Left cardiac atrium (tissue), 4 donors: ENCODE data around the gene PUSL1. TPM values are rescaled to one million over a fixed set of nuclear protein-coding genes. Genes with fewer than 3 reads are reported as not detected.

ENCODE experiments used
- ATAC-seq, 2 donors: fragments of 200-7000 bp; cut with Tn5 transposase; one replicate each; pipeline ENCODE4 v1.9.1; 2020; ENCODE audit warnings: mild to moderate bottlenecking in 2 of 2, moderate library complexity in 2 of 2
- DNase-seq: peaks from one replicate; pipeline ENCODE4 v3.0.0-alpha.2; 2020
- intact Hi-C, 2 donors: fragments of 100-400 bp; cut with DNase I; formaldehyde crosslinking; loops; one replicate each; pipeline versions ENCODE4 v1.14.1 to v1.15.1; 2022 to 2023
- total RNA-seq, 2 donors: library from RNA; stranded (reverse); fragmentation: NEBNext Ultra II Directional; extraction: Animal tissue kit (Norgen Biotek cat#: 25700); gene quantifications; one replicate each; pipeline ENCODE4 v1.2.1, GENCODE V29; 2021
- donor health status: DM: no; HTN: yes; CAD: no.
- donor health status: DM: no; HTN: yes; CAD: no; lungs with severe emphysema.
- donor health status: DM: yes; HTN: yes; CAD: no.
- donor health status: Dilated cardiomyopathy.

The PUSL1 gene
- total RNA-seq, 2 donors from 2014 or later = 11.4 to 12.2 TPM

DNA sequence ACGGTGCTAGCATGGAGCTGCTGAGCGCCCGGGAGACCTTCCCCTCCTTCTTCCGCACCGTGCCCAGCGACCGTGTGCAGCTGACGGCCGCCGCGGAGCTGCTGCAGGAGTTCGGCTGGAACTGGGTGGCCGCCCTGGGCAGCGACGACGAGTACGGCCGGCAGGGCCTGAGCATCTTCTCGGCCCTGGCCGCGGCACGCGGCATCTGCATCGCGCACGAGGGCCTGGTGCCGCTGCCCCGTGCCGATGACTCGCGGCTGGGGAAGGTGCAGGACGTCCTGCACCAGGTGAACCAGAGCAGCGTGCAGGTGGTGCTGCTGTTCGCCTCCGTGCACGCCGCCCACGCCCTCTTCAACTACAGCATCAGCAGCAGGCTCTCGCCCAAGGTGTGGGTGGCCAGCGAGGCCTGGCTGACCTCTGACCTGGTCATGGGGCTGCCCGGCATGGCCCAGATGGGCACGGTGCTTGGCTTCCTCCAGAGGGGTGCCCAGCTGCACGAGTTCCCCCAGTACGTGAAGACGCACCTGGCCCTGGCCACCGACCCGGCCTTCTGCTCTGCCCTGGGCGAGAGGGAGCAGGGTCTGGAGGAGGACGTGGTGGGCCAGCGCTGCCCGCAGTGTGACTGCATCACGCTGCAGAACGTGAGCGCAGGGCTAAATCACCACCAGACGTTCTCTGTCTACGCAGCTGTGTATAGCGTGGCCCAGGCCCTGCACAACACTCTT, 23.8 kb downstream of the PUSL1 start:
- no peak for DNase-seq
- intact Hi-C loops = no loop called here
- ATAC-seq = no peak

DNA sequence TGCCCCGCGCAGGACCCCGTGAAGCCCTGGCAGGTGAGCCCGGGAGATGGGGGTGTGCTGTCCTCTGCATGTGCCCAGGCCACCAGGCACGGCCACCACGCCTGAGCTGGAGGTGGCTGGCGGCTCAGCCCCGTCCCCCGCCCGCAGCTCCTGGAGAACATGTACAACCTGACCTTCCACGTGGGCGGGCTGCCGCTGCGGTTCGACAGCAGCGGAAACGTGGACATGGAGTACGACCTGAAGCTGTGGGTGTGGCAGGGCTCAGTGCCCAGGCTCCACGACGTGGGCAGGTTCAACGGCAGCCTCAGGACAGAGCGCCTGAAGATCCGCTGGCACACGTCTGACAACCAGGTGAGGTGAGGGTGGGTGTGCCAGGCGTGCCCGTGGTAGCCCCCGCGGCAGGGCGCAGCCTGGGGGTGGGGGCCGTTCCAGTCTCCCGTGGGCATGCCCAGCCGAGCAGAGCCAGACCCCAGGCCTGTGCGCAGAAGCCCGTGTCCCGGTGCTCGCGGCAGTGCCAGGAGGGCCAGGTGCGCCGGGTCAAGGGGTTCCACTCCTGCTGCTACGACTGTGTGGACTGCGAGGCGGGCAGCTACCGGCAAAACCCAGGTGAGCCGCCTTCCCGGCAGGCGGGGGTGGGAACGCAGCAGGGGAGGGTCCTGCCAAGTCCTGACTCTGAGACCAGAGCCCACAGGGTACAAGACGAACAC, 24.5 kb downstream of the PUSL1 start:
- ATAC-seq (no peak), DNase-seq (no peak)
- intact Hi-C loops = no loop called here

DNA sequence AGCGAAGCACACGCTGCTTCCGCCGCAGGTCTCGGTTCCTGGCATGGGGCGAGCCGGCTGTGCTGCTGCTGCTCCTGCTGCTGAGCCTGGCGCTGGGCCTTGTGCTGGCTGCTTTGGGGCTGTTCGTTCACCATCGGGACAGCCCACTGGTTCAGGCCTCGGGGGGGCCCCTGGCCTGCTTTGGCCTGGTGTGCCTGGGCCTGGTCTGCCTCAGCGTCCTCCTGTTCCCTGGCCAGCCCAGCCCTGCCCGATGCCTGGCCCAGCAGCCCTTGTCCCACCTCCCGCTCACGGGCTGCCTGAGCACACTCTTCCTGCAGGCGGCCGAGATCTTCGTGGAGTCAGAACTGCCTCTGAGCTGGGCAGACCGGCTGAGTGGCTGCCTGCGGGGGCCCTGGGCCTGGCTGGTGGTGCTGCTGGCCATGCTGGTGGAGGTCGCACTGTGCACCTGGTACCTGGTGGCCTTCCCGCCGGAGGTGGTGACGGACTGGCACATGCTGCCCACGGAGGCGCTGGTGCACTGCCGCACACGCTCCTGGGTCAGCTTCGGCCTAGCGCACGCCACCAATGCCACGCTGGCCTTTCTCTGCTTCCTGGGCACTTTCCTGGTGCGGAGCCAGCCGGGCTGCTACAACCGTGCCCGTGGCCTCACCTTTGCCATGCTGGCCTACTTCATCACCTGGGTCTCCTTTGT, 25.3 kb downstream of the PUSL1 start:
- peak in 1 of 2 donors; percentile 2 for ATAC-seq
- no peak for DNase-seq
- intact Hi-C loops = no loop called here

DNA sequence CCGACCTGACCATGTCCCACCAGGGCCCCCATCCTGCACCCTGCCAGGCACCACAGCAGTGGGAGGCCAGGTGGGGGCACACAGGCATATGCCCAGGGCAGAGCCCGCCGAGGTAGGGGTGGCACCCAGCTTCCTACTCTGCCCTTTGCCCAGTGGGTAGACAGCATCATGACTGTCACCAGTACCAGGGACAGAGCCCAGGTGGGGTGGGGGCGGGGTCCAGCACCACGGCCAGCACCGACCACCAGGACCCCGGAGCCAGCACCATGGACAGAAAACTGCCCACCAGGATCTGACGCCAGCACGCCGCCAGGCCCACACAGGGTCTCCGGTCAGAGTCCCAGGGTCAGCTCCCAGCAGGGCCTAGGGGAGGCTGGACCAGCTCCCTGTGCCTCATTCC, 26.4 kb downstream of the PUSL1 start:
- ATAC-seq = no peak
- DNase-seq = no peak
- intact Hi-C loops = no loop called here

DNA sequence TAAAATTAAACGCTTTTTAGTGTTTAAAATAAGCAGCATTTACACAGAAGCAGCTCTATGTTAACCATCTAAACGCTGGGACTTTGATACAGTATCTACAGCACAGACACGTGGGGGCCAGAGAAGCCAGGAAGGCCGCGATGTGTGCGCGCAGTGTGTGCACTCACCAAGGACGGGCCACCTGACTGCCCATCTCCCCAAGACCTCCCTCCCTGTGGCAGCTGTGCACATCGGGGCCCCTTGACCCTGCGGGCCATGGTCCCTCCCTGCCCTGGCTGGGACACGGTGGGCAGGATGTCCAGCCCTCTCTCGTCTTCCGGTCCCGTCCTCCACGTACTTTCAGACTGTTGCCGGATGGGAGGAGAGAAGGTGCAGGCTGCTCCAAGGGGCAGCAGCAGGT, 26.9 kb downstream of the PUSL1 start:
- DNase-seq (no peak), ATAC-seq (no peak)
- intact Hi-C loops = no loop called here

DNA sequence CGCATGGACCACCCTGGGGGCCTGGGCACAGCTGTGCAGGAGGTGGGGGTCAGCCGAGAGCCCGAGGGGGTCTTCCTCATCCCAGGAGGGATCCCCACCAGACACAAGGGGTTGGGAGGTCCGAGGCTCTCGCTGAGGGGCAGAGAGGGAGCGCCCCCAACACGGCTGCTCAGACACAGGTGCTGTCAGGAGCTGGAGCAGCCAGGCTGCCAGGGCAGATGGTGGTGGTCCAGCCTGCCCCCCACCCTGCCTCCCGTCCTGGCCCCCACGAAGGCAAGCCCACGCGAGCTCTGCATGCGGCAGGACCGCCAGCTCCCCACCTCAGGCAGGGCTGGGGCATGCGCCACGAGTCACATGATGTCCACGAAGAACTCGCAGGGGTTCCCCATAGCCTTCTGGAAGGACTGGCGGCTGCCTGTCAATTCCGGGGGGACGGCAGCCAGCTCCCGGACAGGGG, 27.4 kb downstream of the PUSL1 start:
- intact Hi-C loops = no loop called here
- DNase-seq (no peak), ATAC-seq (no peak)

DNA sequence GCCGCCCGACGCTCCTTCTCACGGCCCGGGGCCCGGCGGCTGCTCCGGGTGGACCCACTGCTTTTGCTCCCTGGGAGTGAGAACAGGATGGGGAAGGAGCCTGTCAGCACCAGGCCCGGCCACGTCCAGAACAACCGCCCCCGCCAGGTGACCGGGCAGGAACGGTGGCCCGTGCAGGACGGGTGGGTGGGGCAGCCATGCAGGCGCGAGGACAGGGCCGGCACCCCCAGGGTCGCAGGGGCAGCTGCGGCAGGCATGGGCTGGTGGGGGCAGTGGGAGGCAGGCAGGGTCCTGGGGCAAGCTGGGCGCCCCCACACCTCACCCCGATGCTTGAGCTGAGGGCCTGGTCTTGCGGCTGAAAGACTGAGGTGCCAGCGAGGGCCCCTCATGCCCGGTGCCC, 28.0 kb downstream of the PUSL1 start:
- intact Hi-C loops = no loop called here
- no peak for ATAC-seq
- DNase-seq = no peak

DNA sequence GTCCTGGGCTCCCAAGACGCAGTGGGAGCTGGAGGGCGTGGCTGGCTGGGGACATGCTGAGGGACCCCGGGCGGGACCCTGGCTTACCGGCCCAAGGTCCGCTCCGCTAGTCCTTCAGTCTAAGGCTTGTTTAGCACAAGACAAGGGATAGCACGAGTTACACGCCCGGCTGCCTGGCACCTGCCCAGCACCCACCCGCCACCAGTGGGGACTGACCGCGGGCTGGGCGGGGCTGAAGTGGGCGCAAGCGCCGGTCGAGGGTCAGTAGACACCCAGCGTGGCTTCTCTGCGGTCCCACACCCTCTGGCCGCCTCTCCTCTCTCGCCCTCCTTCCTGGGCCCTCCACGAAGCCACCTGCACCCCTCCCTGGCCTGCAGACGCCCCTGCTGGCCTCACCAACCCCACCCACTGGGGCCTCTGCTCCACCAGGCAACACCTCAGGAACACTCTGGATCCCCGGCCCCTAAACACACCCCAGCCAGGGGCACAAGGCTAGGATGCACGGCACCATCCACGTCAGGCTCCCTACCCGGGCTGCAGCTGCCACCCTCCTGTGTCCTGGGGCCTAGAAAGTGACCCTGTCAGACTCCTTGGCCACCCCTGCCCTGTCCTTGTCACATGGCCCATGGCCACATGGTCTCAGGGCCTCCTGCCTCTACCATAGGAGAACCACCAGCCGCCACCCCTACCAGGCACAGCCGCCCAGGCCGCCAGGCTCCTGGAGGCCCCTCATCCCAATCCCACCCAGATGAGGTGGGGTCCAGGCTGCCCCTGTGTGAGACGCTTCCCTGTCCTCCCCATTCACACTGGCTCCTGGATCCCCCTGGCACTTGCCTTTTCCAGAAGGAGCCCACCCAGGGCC, 28.8 kb downstream of the PUSL1 start:
- ATAC-seq (no peak), DNase-seq (no peak)
- intact Hi-C loops = no loop called here

DNA sequence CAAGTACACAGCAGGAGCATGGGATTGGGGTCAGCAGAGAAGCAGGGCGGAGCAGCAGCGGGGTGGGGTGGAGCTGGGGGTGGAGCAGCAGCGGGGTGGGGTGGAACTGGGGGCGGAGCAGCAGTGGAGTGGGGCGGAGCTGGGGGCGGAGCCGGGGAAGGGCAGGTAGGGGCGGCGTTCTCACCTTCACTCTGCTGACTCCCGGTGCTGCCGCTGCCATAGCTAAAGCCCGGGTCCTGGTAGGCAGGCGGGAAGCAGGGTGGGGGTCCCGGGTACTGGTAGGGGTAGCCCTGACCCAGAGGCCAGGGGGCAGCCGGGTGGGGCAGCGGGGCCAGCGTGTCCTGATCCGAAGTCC, 29.4 kb downstream of the PUSL1 start:
- DNase-seq (no peak), ATAC-seq (peak in 1 of 2 donors; percentile 9)
- intact Hi-C loops = no loop called here

DNA sequence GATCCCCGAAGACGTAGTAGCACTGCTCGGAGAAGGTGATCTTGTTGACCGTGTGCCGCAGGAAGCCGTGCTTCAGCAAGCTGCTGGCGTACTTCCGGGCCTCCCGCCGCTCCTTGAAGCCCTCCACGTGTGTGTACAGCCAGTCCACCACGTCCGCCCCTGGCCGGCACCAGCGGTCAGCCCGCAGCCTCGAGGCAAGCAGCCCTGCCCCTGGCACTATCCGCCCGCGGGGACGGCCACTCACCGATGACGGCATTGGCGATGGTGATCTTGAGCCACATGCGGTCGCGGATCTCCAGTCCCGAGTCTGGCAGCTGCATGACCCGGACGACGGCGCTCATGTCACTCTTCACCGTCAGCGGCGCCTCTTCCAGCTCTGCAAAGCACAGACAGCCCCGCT, 29.9 kb downstream of the PUSL1 start:
- no peak for ATAC-seq
- DNase-seq = no peak
- intact Hi-C loops = no loop called here

DNA sequence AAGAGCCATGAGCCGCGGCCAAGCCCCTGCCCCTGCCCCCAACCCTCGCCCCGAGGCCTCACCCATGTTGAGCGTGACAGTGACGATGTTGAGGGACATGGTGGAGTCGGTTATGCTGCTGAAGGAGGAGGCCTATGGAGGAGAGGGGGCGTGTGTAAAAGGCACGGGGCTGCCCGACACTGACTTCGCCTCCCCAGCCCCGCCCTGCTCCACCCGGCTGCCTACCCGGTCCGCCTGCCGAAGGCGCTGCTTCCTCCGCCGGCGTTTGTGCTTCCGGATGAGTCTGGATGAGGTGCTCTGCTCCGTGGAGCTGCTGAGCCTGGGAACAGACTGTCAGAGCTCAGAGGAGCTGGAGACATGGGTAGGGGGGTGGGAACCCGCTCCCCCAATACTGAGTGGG, 31.8 kb downstream of the PUSL1 start:
- no peak for ATAC-seq
- intact Hi-C loops = no loop called here
- no peak for DNase-seq

DNA sequence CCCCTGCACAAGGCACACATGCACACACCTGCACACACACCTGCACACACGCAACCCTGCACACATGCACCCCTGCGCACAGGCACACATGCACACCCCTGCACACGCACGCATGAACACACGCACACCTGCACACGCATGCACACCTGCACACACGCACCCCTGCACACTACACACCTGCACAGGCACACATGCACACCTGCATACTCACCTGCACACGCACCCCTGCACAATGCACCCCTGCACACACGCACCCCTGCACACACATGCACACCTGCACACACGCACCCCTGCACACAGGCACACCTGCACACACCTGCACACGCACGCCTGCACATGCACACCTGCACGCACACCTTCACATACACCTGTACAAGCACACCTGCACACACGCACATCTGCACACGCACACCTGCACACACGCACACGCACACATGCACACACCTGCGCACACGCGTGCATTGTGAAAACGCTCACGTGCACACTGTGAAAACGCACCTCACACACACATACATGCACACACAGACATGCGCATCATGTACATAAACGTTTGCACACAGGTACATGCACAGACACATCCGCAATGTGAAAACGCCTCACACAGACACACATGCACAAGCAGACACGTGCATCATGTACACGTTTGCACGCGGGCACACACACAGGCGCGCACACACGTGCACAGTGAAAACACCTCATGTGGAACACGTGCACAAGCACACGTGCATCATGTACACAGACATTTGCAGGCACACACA, 32.6 kb downstream of the PUSL1 start:
- DNase-seq = no peak

DNA sequence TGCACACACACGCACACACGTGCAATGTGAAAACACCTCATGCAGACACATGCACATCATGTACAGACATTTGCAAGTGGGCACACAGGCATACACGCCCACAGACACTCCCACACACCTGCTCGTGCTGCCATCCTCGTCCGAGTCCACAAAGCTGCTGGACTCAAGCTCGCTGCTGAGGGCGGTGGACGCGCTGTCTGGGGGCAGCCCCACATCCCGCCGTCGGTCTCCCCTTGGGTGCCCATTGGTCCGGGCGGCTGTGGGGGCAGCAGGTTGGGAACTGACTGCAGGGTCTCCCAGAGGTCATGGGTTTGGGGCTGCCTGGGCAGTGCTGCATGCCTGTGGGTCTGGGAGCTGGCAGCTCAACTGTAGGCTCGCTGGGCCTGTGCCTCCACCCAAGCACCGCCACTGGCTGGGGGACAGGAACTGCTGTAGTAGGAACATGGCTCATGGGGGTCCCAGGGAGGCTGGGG, 33.2 kb downstream of the PUSL1 start:
- DNase-seq (no peak), ATAC-seq (no peak)
- intact Hi-C loops = no loop called here

More for the DNA sequence above, 32.6 kb downstream of the PUSL1 start:
- intact Hi-C loops = no loop called here
- ATAC-seq = no peak

DNA sequence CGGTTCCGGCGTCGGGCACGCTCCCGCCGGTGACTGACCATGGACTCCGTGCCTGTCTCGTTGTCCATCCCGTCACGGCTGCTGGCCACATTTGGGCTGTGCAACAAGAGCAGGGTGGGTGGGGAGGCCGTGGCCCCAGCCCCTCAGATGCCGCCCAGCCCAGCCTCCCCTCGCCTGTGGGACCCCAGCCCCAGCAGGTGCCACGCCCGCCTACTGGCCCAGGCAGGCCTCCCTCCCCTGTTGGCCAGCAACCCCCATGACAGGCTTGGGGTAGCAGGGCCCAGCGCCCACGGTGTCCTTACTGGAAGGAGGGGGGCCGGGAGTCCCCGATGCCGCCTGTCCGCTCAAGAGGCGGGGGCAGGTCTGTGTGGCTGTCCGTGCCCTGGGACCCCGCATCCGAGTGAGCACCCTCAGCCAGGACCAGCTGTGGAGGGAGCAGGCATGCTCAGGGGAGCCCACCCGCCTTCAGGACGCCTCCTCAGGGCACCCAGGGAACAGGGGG, 33.7 kb downstream of the PUSL1 start:
- DNase-seq = no peak

DNA sequence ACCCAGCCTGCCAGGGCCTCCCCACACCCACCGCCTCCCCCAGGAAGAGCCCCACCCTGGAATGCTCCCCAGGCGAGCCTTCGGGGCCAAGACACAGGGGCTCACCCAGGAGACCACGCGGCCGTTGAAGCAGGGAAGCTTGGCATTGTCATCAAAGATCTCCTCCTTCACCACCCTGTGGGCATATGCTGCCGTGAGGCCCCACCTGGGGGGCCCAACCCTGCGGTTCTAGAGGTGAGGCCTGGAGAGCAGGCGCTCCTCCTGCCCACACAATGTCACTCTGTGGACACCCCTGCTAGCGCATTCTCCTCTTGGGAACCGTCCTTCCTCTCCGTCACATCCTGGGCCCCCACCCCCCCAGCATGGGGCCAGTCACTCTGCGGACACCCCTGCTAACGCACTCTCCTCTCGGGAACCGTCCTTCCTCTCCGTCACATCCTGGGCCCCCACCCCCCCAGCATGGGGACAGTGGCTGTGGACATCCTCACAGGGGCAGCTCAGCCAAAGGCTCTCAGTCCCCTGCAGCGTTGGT, 34.3 kb downstream of the PUSL1 start:
- intact Hi-C loops = no loop called here
- ATAC-seq (no peak), DNase-seq (no peak)

More for the DNA sequence above, 33.7 kb downstream of the PUSL1 start:
- intact Hi-C loops = no loop called here
- no peak for ATAC-seq

DNA sequence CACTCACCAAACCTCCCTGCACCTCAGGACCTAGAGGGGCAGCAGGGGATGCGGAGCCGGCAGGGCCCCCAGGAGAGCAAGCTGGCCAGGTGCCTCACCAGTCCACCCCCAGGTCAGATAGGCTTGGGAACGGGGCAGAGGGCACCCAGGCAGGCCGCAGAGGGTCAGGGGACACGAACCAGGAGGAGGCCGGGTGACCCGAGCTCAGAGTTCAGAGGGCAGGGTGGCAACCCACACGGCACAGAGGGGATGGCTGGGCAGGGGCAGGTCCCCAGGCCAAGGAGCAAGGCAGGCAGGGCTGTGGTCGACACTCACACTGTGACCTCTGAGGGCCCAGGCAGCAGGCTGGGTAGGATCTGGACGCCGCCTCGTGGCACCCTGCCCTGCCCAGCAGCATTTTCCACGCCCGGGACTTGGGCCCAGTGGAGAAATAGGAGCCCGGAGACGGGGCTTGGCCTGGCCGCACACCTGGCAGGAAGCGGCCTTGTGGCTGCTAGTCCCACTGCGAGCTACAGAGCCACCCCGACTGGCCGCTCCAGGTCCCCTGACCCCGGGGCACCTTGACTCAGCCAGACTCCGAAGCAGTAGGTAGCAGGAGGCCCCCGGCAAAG, 35.5 kb downstream of the PUSL1 start:
- intact Hi-C loops = no loop called here
- DNase-seq = no peak
- no peak for ATAC-seq

DNA sequence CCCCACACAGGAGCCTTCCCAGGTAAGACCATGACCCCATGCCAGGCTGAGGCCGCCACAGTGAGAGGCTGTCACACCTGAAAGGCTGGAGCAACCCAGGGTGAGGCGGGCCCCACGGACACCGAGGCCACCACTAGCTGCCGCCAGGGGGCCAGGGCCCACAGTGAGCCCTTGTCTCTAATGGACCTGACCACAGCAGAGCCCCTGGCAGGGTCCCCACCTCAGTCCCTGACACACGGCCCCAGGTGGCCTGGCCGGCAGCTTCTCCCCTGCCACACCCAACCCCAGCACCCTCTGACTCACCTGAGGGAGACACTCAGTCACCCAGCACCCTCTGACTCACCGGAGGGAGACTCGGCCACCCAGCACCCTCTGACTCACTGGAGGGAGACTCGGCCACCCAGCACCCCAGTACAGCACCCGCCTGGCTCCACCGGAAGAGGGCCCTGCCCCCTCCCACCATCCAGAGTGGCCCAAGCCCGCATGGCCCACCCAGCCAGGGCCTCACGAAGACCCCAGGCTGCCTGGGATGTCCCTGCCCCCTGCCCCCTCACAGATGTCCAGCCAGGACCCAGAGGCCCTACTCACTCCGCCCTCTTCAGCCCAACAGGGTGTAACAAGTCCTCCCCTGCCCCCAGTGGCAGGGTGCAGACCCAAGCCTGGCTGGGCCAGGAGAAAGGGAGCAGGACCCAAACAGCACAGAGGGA, 36.4 kb downstream of the PUSL1 start:
- peak in 1 of 2 donors; percentile 15 for ATAC-seq
- no peak for DNase-seq
- intact Hi-C loops = no loop called here
